DMS153 treated with DMSO at 0.1 percent for 48 hours (cell line): ENCODE measurements around the gene SEMA3C.

ENCODE experiments used
- DNase-seq: peaks from one replicate; lab custom pipeline; 2025; ENCODE audit not compliant: unreplicated experiment; lab: John Stamatoyannopoulos, UW

SEMA3C gene

DNA sequence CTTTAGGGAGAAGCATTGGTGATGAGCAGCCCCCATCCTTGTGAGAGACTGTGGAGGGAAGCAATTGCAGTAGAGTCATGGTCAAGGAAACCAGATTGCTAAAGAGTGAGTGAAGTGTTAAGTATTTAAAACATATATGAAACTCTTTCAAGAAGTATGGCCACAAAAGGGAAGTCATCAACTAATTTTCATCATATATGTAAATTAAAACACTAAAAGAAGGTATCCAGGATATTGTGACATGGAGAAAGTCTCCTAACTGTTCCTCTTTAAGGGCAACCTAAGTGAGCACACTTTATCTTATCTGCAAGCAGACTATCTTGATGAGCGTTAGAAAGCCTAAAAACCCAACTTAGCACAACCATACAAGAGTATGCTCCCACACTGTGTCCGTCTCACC lies 210.7 kb downstream of the SEMA3C start:
- no peak for DNase-seq

DNA sequence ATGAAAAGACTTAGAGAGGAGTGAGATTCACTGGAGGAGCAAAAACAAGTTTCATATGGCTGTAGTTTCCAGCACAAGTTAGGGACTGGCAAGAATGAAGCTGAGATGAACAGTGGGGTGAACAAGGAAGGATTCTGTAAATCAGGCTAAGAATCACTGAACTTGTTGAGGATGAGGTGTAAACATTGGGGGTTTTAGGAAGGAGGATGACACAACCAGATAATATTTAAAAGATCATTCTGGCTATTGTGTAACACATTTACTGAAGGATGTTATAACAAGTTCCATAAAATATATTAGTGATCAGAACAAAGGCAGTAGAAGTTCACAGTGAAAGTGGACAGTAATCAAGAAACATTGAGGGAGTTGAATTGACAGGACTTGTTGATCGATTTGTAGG lies 211.5 kb downstream of the SEMA3C start:
- DNase-seq = no peak

DNA sequence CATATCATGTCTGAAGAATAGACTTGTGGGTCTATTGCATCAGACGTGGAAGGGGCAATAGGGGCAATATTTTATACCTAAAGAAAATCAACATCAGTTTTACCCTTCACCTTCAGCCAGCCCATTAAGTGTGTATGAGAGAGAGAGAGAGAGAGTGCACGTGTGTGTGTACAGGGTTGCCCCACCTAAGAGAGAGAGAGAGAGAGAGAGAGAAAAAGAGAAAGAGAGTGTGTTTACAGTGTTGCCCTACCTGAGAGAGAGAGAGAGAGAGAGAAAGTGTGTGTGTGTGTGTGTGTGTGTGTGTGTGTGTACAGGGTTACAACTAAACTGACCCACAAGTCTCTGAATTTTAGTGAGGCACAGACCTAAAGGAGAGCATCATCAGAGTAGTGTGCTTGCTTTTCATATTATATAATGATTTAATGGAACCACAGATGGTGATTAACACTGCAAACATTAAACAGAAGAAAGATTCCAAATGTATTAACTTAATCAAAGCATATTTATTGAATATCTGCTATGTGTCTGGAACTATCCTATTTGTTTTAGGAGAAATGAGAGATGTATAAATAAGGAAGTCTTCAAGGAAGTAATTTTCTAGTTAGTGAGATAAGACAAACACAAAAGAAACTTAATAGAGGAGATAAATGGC lies 213.6 kb downstream of the SEMA3C start:
- DNase-seq = no peak

DNA sequence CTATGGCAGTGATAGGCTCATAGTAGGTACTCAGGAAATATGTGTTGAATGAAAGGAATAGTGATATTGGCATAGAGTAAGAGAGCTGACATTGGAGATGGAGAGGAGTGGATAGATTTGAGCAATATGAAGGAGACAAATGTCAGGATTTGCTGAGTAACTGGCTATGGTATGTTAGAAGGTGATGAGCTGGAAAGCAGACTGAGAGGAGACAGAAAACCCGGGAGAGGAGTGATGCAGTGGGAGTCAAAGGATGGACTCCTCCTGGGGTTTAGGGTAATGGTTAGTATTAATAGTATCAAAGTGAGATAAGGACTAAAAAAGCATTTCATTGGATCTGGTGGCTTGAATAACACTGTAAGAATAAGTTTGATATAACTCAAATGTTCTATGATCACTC lies 215.6 kb downstream of the SEMA3C start:
- DNase-seq = no peak

DNA sequence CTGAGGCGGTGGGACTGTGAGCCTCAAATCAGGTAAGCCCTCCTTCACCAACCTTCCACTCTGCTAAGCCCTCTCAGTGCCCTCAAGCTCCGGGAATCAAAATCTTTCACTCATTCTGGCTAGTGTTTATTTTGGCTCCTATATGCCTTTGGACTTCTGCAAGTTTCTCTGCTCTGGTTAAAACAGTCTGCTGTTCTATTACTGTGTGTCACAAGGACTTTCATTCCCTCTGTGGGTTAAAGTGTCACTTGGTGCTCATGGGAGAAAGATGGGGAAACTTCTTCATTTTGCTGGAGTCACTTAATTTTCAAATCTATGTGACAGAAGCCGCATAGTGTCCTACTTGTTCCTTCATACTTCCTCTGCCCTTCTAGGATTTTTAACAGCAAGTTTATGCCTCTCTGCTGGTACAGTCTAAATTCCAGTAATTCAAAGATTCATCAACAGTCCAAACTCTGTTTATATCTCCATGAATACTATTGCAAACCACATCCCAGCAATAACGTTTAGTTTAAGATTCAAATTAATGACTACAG lies 219.1 kb downstream of the SEMA3C start:
- no peak for DNase-seq

DNA sequence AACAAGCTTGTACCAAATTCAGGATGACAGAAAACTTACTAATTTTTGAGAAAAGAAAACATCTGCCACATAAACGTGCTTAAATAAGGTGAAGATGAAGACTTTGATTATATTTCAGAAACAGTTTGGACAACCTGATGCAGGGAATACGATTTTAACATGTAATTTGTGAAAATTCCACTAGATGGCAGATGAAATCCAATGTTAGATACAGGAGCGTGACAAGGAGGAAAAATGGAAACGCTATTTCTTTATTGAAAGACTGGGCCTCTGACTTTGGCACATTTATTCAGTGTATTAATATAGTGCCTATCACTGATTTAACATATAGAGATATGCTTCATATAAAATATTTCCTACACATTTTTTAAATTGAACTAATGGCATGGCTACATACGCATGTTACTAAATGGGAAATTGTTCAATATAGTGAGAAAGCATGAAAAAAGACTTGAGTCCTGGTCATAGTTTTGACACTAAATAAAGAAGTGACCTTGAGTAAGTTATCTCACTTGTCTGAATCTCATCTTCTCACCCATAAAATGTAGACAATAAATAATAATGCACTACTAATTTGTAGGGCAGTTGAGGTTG lies 219.7 kb downstream of the SEMA3C start:
- DNase-seq = peak; percentile 32
